HG03039 (cell line): Measurements from ENCODE around the gene MYBBP1A.
"Not testable (repeated sequence)": the region's sequence is repeated elsewhere in the genome, so short reads cannot be mapped to it uniquely, and the experiment has no call there.

Source experiments
- ATAC-seq: cut with Tn5 transposase; IDR thresholded peaks from one replicate; pipeline ENCODE4 v1.9.1; 2021; ENCODE audit warnings: mild to moderate bottlenecking, moderate library complexity; ENCODE audit not compliant: unreplicated experiment

Gene MYBBP1A

GRCh38 chr17:4590981-4591453 is 35.8 kb upstream of the MYBBP1A start:
- no peak for ATAC-seq

GRCh38 chr17:4590042-4590441 is 34.9 kb upstream of the MYBBP1A start:
- not testable (repeated sequence) for ATAC-seq

- ATAC-seq: no peak
These were observed 33.9 kb upstream of the MYBBP1A start for GRCh38 chr17:4588898-4589625.

- no peak for ATAC-seq
These were observed 33.2 kb upstream of the MYBBP1A start for GRCh38 chr17:4588391-4588790.

- ATAC-seq: no peak
These were observed 32.6 kb upstream of the MYBBP1A start for GRCh38 chr17:4587803-4588202.

GRCh38 chr17:4587195-4587594 is 32.0 kb upstream of the MYBBP1A start:
- no peak for ATAC-seq

GRCh38 chr17:4586043-4586442 is 30.9 kb upstream of the MYBBP1A start:
- ATAC-seq: no peak

GRCh38 chr17:4585638-4585994 is 30.4 kb upstream of the MYBBP1A start:
- ATAC-seq: no peak

- ATAC-seq: no peak
These were observed 29.9 kb upstream of the MYBBP1A start for GRCh38 chr17:4584917-4585637.

- ATAC-seq: no peak
These were observed 29.1 kb upstream of the MYBBP1A start, which contains the start of gene SMTNL2 for GRCh38 chr17:4584101-4584916. Gene SMTNL2 (plus strand): TSS chr17:4584529. CDS start chr17:4584606, 77 bp downstream.

- ATAC-seq: no peak
These were observed 28.6 kb upstream of the MYBBP1A start for GRCh38 chr17:4583782-4584100.

GRCh38 chr17:4583206-4583605 is 28.0 kb upstream of the MYBBP1A start:
- ATAC-seq: no peak

GRCh38 chr17:4582691-4583090 is 27.5 kb upstream of the MYBBP1A start:
- no peak for ATAC-seq

- ATAC-seq: no peak
These were observed 26.9 kb upstream of the MYBBP1A start for GRCh38 chr17:4582101-4582501.

- ATAC-seq: no peak
These were observed 25.1 kb upstream of the MYBBP1A start for GRCh38 chr17:4580291-4580690.

GRCh38 chr17:4579678-4580077 is 24.5 kb upstream of the MYBBP1A start:
- no peak for ATAC-seq

GRCh38 chr17:4578349-4578748 is 23.2 kb upstream of the MYBBP1A start:
- ATAC-seq: not testable (repeated sequence)

GRCh38 chr17:4577386-4577993 is 22.3 kb upstream of the MYBBP1A start:
- ATAC-seq: no peak

- ATAC-seq: no peak
These were observed 21.6 kb upstream of the MYBBP1A start for GRCh38 chr17:4576729-4577322.

GRCh38 chr17:4576161-4576558 is 21.0 kb upstream of the MYBBP1A start:
- ATAC-seq: no peak
